ENCODE results near the gene RABGAP1L.
"Not testable (repeated sequence)": the region's sequence is repeated elsewhere in the genome, so short reads cannot be mapped to it uniquely, and the experiment has no call there.

RABGAP1L gene

DNA sequence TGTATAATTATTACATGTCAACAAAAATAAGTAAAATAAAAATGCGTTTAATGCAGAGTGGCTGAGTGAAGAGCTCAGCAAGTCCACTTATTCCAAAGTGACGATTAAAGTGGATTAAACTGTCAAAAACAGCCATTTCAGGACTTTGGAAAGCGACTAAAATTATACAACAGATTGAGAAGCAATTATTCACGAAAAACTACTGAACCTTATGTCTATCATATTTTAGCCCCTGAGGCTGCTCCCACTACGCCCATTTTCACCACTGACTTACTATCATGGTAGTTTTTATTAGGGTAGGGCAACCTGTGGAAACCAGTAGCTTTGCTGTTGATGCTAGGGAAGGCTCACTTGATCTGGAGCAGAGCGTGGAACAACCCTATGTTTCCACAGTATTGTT lies 174.1 kb downstream of the RABGAP1L start:
- in situ Hi-C loops (cut with HindIII; ENCODE audit: low sequenced_read_pairs): no loop called here
- TF ChIP-seq, protein P1, sequence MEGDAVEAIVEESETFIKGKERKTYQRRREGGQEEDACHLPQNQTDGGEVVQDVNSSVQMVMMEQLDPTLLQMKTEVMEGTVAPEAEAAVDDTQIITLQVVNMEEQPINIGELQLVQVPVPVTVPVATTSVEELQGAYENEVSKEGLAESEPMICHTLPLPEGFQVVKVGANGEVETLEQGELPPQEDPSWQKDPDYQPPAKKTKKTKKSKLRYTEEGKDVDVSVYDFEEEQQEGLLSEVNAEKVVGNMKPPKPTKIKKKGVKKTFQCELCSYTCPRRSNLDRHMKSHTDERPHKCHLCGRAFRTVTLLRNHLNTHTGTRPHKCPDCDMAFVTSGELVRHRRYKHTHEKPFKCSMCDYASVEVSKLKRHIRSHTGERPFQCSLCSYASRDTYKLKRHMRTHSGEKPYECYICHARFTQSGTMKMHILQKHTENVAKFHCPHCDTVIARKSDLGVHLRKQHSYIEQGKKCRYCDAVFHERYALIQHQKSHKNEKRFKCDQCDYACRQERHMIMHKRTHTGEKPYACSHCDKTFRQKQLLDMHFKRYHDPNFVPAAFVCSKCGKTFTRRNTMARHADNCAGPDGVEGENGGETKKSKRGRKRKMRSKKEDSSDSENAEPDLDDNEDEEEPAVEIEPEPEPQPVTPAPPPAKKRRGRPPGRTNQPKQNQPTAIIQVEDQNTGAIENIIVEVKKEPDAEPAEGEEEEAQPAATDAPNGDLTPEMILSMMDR (IDR thresholded peaks at IDR 0.05; ENCODE audit: low read depth, low read length, missing control alignments): no peak
- no peak for DNase-seq (ENCODE audit: low read depth)
- no peak overlapping the region for H3K4me3 ChIP-seq (ENCODE audit: low read depth, low read length)

DNA sequence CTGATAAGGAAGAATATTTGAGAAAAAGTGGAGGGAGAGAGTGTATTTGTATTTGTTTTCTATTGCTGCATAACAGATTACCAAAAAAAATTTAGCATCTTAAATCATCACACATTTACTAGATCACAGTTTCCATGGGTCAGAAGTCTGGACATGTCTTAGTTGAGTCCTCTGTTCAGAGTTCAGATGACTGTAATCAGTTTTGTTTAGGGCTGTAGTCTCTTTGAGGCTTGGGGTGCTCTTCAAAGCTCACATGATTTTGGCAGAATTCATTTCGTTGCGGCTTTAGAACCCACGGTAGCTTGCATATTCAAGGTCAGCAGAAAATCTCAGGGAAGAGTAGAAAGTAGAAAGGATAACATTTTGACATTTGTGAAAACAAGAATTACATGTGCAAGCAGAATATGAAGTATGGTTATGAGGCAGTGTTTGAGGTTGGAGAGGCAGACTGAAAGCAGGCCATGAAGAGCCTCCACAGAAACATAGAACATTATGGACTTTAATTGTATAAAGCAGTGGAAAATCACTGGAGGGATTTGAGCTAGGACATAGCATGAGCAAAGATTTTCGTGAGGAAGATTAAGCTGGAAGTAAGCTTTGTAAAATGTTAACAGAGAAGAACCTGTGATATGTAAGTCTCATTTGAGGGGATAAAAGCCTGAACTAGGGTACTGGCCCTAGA lies 177.8 kb downstream of the RABGAP1L start:
- TF ChIP-seq, protein P1 (IDR thresholded peaks at IDR 0.05; ENCODE audit: low read depth, low read length, missing control alignments): no peak
- H3K4me3 ChIP-seq (ENCODE audit: low read depth, low read length): no peak overlapping the region
- no peak for DNase-seq (ENCODE audit: low read depth)
- in situ Hi-C loops (cut with HindIII; ENCODE audit: low sequenced_read_pairs): no loop called here

DNA sequence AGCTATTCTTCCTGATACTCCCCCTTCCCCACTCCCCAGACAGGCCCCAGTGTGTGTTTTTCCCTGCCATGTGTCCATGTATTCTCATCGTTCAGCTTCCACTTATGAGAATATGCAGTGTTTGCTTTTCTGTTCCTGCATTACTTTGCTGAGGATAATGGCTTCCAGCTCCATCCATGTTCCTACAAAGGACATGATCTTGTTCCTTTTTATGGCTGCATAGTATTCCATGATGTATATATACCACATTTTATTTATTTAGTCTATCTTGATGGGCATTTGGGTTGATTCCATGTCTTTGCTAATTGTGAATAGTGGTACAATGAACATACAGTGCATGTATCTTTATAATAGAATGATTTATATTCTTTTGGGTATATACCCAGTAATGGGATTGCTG lies 181.1 kb downstream of the RABGAP1L start:
- in situ Hi-C loops (cut with HindIII; ENCODE audit: low sequenced_read_pairs); H3K4me3 ChIP-seq (ENCODE audit: low read depth, low read length); DNase-seq (ENCODE audit: low read depth): not testable (repeated sequence)

DNA sequence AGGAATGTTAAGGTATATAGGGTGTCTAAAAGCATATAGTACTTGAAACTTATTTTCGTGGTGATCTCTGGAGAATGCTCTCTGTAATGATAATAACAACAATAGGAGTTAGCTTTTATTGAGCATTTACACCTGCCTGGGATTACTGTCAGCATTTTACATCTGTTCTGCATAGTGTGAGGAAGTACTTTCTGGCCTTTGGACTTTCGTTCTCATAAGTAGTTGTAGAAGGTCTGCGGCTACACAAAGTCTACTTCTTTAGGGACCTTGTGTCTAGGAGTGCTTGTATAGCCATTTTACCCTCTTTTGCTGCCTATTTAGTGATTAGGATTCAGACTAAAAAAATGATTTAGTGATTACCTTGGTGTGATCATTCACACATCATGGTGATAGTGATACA lies 184.8 kb downstream of the RABGAP1L start:
- DNase-seq (ENCODE audit: low read depth): no peak
- TF ChIP-seq, protein P1 (IDR thresholded peaks at IDR 0.05; ENCODE audit: low read depth, low read length, missing control alignments): no peak
- no peak overlapping the region for H3K4me3 ChIP-seq (ENCODE audit: low read depth, low read length)
- in situ Hi-C loops (cut with HindIII; ENCODE audit: low sequenced_read_pairs): no loop called here

DNA sequence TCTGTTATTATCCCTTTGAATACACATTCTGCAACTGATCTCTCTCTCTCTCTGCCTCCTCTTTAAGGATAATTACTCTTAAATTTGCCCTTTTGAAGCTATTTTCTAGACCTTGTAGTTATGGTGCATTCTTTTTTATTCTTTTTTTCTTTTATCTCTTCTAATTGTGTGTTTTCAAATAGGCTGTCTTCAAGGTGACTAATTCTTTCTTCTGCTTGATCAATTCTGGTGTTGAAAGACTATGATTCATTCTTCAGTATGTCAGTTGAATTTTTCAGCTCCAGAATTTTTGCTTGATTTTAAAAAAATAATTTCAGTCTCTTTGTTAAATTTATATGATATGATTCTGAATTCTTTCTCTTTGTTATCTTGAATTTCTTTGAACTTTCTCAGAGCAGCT lies 192.8 kb downstream of the RABGAP1L start:
- in situ Hi-C loops (cut with HindIII; ENCODE audit: low sequenced_read_pairs): no loop called here
- no peak overlapping the region for H3K4me3 ChIP-seq (ENCODE audit: low read depth, low read length)
- DNase-seq (ENCODE audit: low read depth): no peak
- TF ChIP-seq, protein P1 (IDR thresholded peaks at IDR 0.05; ENCODE audit: low read depth, low read length, missing control alignments): no peak

DNA sequence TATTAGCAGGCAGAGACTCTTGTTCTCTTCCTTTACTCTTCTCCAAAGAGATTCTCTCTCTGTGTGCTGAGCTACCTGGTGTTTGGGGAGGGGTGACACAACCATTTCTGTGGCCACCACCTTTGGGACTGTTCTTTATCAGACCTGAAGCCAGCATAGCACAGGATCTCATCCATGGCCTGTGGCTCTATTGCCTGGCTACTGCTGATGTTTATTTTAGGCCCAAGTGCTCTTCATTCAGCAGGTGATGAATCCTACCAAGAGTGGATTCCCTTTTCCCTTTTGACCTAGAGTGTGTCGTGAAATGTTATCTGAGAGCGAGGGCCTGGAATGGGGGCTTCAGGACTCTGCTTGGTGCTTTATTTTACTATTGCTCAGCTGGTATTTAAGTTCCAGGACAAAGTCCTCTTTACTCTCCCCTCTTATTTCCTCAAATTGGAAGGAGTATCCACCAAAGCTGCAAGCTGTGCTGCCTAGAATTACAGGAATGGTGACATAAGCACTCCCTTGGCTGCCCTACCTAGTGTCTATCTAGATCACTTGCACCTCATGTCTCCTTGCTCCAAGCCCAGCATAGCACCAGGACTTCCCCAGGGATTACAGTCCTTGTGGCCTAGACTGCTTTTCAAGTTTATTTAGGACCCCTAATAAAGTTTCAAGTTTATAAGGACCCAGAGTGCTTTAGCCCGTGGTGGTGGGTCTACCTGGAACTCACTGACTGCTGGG lies 193.7 kb downstream of the RABGAP1L start:
- no peak for DNase-seq (ENCODE audit: low read depth)
- in situ Hi-C loops (cut with HindIII; ENCODE audit: low sequenced_read_pairs): no loop called here
- no peak overlapping the region for H3K4me3 ChIP-seq (ENCODE audit: low read depth, low read length)
- TF ChIP-seq, protein P1 (IDR thresholded peaks at IDR 0.05; ENCODE audit: low read depth, low read length, missing control alignments): no peak

DNA sequence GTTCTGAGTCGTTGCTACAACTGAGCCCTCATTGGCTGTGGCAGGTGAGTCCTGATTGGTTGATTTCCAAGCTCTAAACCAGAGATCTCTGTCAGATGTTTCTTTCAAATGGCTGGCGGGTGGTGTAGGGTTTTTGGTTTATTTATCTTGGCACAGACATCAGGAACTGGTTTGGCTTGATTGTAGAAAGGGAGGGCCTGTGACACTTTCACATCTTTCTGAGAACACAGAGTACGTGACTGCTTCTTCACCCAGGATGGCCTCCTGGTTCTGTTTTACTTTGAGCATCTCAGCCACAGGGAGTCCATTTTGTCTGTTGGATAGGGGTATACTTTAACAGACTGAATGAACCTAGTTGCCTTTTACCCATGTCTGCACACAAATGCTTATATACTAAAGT lies 199.0 kb downstream of the RABGAP1L start:
- in situ Hi-C loops (cut with HindIII; ENCODE audit: low sequenced_read_pairs): no loop called here
- TF ChIP-seq, protein P1 (IDR thresholded peaks at IDR 0.05; ENCODE audit: low read depth, low read length, missing control alignments): no peak
- no peak overlapping the region for H3K4me3 ChIP-seq (ENCODE audit: low read depth, low read length)
- DNase-seq (ENCODE audit: low read depth): no peak
